HG02840 (cell line): ENCODE measurements around the gene GCC2.
"Not testable (repeated sequence)": the region's sequence is repeated elsewhere in the genome, so short reads cannot be mapped to it uniquely, and the experiment has no call there.

Source experiments
- ATAC-seq: cut with Tn5 transposase; IDR thresholded peaks from one replicate; pipeline ENCODE4 v1.9.1; 2021; ENCODE audit warnings: mild to moderate bottlenecking, moderate library complexity, moderate number of reproducible peaks; ENCODE audit not compliant: unreplicated experiment, low FRiP score

GCC2 gene

DNA sequence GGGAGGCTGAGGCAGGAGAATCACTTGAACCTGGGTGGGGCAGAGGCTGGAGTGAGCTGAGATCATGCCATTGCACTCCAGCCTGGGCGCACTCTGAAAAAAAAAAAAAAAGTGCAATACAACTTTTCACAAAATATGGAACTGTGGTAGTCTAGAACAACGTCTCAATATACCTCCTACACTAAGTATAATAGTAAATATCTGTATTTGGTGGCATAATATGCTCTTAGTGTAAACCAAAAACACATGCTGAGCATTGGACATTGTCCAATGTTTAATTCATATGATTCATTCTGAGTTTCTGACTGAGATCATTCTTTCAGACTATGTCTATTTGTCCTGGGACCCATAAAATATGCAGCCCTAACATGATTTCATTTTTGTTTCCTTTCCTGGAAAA lies 65.5 kb downstream of the GCC2 start:
- ATAC-seq: not testable (repeated sequence)

DNA sequence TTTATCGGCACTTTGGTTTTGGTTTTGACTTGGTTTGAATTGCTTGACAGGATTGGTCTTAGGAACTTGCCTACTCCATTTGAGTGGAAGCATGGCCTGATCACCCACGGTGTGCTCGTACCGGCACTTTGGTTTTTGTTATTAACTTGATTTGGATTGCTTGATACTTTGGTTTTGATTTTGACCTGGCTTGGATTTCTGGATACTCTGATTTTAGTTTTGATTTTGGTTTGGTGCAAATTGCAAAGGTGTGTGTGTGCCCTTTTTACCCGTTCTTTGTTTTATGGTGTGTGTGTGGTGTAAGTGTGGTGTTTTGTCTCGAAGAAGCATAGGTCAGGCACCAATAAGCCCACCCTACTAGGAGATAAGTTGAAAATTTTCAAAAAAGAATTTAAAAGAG lies 75.7 kb downstream of the GCC2 start:
- ATAC-seq: not testable (repeated sequence)

DNA sequence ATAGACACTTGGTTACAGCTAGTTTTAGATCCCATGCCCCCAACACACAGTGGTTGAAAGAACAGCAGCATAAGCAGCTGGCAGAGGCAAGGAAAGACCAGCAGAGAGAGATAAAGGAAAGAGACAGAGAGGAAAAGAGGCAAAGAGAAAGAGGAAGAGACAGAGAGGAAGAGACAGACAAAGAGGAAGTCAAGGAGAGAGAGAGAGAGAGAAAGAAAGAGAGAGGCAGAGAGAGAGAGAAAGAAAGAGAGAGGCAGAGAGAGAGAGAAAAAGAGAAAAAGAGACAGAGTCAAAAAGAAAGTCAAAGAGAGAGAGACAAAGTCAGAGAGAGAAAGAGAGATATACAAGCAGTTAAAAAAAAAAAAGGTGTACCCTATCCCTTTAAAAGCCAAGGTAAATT lies 76.3 kb downstream of the GCC2 start:
- ATAC-seq: not testable (repeated sequence)

DNA sequence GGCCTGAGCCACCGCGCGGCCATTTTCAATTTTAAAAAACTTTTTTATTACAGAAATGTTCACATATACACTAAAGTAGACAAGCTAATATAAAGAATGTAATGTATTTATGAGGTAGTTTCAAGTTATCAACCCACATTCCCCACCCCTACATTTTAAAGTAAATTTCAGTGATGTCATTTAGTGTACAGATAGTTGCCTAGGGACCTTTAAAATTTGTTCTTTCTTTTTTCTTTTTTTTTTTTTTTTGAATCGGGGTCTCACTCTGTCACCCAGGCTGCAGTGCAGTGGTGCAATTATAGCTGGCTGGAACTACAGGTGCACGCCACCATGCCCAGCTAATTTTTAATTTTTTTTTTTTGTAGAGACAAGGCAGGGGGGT lies 82.7 kb downstream of the GCC2 start:
- no peak for ATAC-seq

DNA sequence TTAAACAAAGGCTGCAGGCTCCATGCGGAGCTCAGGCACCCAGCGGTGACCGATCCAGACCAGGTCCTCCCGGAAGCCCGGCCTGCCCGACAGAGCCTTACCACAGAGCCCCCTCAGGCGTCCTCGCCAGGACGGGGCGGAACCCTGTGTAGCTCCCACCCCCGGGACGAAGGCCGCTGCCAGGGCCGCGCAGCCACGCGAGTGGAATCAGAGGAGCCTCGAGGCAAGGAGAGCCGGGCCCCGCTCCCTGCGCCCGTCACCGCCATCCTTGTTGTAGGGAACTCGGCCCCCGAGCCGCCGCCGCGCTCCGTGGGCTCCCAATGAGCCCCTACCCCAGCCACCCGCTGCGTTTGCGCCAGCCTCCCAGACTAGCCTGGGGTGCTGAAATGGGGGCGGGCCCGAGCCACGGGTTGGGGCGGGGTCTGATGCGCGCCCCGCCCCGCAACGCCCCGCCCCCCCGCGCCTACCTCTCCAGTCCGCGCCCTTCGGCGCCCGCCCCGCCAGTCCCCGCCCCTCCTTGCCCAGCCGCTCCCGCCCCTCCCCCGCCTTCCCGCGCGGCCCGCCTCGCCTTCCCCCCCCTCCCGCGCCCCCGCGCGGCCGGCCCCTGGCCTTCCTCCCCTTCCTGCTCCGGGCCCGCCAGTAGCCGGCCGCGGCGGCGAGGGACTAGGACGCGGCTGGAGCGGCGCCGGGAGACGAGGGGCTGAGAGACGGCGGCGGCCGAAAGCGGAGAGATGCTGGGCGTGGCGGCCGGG lies 85.0 kb downstream of the GCC2 start, which contains the start of gene LIMS1:
TSS of gene LIMS1 (plus strand) at position 639 of the 752 bp plus-strand sequence. CDS start at position 732, 93 bp downstream.
- ATAC-seq: peak; percentile 88

DNA sequence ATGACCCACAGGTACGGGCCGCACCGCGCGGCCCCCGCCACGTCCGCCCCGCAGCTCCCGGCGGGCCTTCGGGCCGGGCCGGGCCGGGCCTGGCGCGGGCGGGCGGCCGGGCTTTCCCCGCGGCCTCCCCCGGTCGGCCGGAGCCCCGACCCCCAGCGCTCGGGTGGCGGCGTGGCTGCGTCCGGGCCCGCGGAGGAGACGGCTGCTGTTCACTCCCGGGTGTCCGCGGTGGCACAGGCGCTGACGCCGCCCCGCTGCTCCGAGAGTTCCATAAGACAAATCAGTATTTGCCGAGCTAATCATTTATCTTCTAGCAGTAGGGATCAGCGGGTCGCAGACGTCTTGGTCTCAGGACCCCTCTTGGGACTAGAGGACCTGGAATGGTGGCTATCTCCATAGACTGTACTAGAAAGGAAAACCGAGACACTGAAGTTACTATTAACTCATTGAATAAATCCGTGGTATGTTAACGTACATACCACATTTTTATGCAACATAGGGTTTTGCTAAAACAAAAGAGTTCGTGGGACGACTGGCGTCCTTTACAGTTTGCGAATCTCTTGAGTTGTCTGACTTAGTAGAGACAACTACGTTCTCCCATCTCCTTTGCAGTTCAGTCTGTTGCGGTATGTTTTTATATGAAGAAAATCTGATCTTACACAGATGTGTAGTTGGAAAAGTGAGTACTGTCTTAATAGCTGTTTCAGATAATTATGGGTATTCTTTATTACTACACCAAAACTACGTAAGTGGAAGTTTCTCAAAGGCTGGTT lies 85.8 kb downstream of the GCC2 start:
- peak; percentile 36 for ATAC-seq

DNA sequence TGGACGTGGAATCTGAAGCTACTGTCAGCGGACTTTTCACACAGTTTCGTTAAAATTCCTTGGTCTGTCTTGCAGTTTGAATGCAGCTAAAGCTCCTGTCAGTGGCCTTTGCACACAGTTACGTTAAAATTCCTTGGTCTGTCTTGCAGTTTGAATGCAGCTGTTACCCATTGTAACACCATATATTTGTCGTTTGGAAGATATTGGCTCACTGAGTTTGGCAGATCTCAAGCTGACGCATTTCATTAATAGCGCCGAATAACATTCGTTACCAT lies 86.3 kb downstream of the GCC2 start:
- ATAC-seq: no peak

DNA sequence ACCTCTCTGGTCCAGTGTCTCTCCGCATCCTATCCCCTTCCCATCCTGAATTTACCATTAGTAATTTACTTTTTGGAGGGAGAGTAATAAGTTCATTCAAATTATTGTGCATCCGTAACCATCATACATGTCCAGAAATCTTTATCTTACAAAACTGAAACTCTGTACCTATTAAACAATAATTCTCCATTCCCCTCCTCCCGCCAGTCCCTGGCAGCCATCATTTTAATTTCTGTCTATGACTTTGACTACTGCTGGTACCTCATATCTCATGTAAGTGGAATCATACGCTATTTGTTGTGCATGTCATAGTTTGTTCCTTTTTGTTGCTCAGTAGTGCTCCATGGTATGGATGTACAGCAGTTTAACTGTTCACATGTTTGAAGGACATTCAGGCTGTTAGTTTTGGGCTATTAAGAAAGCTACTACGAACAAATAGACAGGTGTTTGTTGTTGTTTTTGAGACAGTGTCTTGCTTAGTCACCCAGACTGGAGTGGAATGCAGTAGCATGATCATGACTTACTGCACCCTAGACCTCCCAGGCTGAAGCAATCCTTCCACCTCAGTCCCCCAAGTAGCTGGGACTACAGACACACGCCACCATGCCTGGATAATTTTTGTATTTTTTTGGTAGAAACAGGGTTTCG lies 87.3 kb downstream of the GCC2 start:
- ATAC-seq: no peak

DNA sequence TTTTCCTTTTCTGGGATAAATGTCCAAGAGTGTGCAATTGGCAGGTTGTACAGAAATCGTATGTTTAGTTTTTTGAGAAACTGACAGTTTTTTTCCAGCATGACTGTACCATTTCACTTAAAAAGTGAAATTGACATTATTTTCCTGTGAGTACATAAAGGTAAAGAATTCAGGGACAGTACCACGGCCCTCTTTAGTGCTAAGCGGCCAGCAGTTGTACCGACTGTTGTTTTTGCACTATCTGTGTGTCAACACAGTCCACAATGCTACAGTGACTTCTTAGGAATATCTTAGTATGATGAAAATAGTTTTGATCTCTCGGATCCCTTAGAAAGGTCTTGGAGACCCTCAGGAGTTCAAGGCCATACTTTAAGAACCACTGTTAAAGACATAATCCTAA lies 87.9 kb downstream of the GCC2 start:
- no peak for ATAC-seq

DNA sequence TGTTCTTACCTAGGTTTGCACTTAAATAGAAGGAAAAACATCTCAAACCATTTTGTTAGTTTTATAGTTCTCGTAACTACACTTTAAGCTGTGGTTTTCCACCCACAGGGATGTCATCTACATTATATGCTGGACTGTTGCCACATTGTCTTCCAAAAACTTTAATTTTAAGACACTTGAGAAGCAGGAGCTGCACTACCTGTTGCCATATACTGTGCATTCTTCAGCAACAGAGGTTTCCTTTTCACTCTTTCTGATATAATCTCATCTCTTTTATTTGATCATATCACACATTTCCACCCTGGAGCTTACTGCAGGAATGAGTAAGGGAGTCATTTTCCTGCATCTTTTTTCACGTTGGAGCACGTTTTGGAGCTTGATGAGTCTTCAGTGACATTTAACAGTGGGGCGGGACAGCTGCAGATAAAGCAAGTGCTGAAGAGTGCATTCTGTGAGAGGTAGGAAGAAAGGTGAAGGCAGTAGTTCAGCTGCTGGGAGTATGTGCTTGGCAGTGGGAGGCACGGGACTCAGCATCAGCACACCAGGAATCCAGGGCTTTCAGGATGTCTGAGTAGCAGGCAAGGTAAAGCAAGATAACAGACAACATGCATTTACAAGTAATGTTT lies 89.1 kb downstream of the GCC2 start:
- ATAC-seq: no peak

DNA sequence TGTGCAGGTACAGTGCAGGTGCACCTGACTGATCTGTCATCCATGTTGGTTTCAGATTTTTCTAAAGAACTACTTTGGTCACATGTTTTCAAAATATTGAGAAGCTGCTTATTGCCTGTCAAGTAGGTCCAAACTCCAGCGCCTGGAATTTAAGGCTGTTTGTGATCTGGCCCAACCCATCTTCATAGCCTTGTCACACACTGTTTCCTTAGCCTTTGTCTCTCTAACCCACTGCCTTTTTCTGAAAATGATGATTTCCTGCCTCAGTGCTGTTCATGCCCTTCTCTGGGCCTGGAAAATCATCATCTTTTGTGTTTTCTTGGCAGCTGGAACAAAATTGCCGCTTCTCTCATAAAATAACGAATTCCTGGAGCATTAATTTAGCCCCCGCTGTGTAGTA lies 92.4 kb downstream of the GCC2 start:
- ATAC-seq: no peak

DNA sequence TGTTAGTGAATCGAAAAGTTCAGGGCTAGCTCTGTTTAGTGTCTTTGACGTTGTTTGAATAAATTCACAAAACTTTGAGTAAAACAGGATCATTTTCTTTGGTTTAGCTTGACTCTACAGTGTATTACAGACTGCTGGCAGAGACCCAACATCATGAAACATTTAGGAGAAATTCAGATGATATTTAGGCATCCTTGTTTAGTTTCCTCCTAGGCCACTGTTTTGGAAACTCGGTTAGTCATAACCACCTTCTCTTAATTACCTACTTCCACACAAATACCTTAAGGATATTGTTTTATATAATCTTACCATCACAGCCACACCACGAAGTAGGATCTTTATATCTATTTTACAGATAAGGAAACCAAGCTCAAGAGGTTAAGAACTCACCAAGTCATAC lies 93.1 kb downstream of the GCC2 start:
- no peak for ATAC-seq

DNA sequence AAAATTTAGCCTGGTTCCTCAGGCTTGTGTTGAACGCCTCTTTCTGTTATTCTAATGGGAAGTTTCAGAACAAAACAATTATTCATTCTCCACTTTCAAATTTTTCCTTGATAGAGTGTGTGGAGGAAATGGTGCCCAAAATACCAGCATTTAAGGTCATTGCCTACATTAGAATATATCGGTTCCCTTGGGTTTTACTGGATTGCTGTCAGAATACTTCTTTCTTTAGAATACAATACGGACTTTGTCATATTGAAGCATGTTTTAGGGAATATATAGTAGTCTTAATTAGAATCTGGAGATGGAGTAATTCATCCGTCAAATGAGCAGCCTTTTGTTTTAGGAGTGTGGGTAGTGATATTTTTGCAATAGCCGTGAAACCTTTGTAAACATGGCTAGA lies 98.6 kb downstream of the GCC2 start:
- no peak for ATAC-seq

DNA sequence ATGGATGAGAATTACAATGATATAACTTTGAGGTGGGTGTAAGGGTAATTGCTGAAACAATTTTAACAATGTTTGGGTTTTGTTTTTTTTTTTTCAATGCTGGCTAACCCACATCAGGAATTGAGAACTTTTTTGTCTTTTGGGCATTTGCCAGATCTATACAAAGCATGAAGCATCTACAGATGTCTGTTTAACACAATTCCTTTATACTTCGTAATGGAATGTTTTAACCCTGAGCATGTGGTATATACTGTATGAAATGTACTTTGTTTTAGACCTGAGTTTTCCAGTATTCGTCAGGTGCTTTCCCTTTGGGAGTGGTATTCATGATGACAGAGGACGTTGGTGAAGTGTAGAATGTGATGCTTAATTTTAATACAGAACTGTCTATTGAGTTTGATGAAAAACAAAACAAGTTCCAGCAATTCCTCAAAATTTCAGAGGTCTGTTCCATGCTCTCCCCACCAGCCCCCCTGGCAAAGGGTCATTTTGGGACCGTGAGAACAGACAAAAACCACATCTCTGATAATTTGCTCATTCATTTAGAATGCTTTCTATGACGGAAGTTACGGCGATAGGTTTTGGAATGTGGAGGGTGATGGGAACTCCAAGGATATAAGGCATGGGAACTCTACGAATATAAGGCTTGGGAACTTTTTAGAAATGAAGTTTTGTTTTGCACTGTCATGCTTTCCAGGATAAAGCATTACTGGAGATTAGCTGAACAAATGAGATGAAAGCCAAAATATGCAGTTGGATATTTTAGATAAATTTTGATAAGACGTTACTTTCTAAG lies 99.4 kb downstream of the GCC2 start:
- ATAC-seq: no peak

DNA sequence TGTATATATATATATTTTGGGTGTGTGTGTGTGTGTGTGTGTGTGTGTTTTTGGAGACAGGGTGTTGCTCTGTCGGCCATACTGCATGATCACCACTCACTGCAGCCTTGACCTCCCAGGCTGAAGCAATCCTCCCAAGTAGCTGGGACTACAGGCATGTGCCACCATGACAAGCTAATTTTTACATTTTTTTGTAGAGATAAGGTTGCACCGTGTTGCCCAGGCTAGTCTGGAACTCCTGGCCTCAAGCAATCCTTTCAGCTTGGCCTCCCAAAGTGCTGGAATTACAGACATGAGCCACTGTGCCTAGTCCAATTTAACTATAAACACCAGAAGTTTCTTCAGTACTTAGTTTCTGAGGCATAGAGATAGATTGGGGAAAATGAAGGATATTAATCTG lies 103.6 kb downstream of the GCC2 start:
- no peak for ATAC-seq

DNA sequence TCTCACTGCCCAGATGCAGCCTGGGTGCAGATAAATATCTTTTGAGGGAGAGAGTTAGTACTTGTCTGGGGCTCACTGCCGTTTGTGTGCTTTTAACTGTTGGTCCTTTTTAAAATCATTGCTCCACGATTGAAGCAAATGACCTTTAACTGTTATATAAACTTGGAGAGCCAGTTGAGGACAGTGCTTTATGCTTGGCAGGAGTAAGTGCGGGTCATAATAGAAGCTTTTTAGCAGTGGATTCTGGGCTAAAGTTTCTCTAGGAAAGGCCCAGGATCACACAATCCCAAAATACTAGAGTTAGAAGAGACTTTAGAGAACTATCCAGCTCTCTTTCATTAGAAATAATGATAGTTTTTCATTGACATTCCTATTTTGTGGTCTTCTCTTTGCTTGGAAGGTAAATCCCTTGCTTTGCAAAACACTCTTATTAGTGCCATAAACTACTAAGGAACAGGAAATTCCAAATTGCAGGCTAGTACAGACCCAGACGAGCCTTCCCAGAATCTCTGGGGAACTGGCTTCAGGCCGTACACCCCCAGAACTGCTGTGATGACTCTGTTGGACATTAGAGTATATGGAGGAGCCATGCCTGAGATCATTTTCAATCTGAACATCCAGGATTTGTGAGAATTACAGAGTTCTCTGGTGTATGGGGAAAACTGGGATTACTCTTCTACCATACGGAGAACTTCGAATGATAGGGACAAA lies 104.4 kb downstream of the GCC2 start:
- ATAC-seq: no peak

DNA sequence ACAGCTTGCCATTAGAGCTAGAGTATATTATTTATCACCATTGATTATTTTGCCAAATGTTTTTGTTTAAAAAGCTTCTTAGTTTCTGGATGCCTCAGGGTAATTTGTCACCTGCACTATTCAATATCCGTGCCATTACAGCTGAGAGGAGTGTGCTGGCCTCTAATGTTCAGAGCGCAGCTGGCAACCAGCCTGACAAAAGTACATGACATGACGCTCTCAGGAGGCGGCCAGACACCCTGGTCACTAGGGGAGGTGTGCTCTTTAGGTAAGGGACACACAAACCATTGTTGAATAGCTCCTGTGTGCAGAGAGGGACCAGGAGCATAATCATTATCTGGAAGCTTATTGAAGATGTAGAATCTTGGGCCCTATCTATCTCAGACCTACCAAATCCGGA lies 105.5 kb downstream of the GCC2 start:
- ATAC-seq: no peak

DNA sequence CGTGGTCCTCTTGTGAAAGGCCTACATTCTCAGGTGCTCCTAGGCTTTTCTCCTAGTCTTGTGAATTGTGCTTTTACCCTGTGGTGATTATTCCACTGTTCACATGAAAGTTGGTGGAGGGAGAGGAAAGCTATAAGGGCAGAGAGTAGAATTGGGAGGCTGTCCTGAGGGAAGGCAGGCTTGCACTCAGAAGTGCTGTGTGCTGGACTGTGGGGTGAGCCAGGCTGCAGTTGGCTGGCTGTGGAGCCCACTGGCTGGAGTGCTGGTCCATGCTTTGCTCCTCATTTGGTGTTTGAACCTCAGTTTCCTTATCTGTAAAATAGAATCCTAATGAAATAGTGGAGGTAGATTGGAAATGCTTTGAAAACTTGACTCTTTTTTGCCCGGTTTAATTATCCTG lies 106.6 kb downstream of the GCC2 start:
- ATAC-seq: no peak

DNA sequence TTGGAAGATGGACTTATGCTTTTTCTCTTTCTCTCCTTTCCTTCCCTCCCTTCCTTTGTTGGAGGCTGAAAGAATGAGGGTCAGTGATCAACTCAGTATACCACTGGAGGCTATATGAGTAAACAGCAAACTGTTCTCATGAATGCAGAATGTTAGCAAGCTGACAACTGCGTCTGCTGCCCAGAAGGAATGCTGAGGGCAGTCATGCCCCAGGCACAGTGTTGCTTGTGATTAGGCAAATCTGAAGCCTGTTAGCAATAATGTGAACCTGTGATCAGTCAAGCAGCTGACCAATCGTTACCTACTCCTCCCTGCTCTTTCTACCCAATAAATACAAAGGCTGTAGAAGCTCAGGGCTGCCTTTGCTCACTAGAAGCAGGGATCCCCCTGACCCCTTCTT lies 107.6 kb downstream of the GCC2 start:
- ATAC-seq: not testable (repeated sequence)
